OCI-LY1 (cell line): Measurements from ENCODE around the gene FRMD4A.

Source experiments
- H2AFZ ChIP-seq: fragments of 200-600 bp; sonication (generic), shearing (Covaris generic); 2 replicates; pipeline ENCODE4 v1.6.0; 2014; ENCODE audit warnings: antibody characterized with exemption, mild to moderate bottlenecking, low read length
- H3F3A ChIP-seq: fragments of 200-600 bp; sonication (generic), shearing (Covaris generic); 2 replicates; pipeline ENCODE4 v1.6.0; 2014; ENCODE audit warnings: mild to moderate bottlenecking, antibody characterized with exemption, low read length, moderate library complexity; ENCODE audit not compliant: insufficient read depth
- H3K27ac ChIP-seq: fragments of 200-600 bp; sonication (generic); 2 replicates; pipeline ENCODE4 v1.5.1; 2014; ENCODE audit warnings: low read length, mixed run types, mild to moderate bottlenecking, low read depth; ENCODE audit not compliant: poor library complexity, severe bottlenecking
- H3K27me3 ChIP-seq: fragments of 200-600 bp; sonication (generic); 2 replicates; pipeline ENCODE4 v1.6.0; 2014; ENCODE audit warnings: antibody characterized with exemption, mild to moderate bottlenecking, low read length, moderate library complexity; ENCODE audit not compliant: insufficient read depth
- H3K36me3 ChIP-seq: fragments of 200-600 bp; sonication (generic); 2 replicates; pipeline ENCODE4 v1.6.1; 2014; ENCODE audit warnings: mild to moderate bottlenecking, antibody characterized with exemption, low read length, moderate library complexity, mixed read lengths; ENCODE audit not compliant: insufficient read depth
- H3K4me1 ChIP-seq: fragments of 200-600 bp; sonication (generic); 2 replicates; pipeline ENCODE4 v1.5.1; 2014; ENCODE audit warnings: mild to moderate bottlenecking, low read length, moderate library complexity; ENCODE audit not compliant: insufficient read depth, severe bottlenecking
- H3K4me2 ChIP-seq: fragments of 200-600 bp; sonication (generic), shearing (Covaris generic); 2 replicates; pipeline ENCODE4 v1.6.1; 2014; ENCODE audit warnings: low read length
- H3K4me3 ChIP-seq: fragments of 200-600 bp; sonication (generic); 2 replicates; pipeline ENCODE4 v1.5.1; 2014; ENCODE audit warnings: low read length, low read depth, mild to moderate bottlenecking, mixed read lengths; ENCODE audit not compliant: poor library complexity, severe bottlenecking
- H3K79me2 ChIP-seq: fragments of 200-600 bp; shearing (Covaris generic); 2 replicates; pipeline ENCODE4 v1.6.1; 2016; ENCODE audit warnings: mixed run types, low read length, mixed read lengths; ENCODE audit not compliant: insufficient read depth
- H3K9ac ChIP-seq: fragments of 200-600 bp; sonication (generic), shearing (Covaris generic); 2 replicates; pipeline ENCODE4 v1.6.1; 2014; ENCODE audit warnings: mild to moderate bottlenecking, low read length, mixed read lengths
- H3K9me2 ChIP-seq: fragments of 200-600 bp; sonication (generic), shearing (Covaris generic); 2 replicates; pipeline ENCODE4 v1.6.1; 2014; ENCODE audit warnings: low read depth, mild to moderate bottlenecking, low read length, mixed read lengths
- H3K9me3 ChIP-seq: fragments of 200-600 bp; shearing (Covaris generic); 2 replicates; pipeline ENCODE4 v1.6.1; 2014; ENCODE audit warnings: low read length, mixed read lengths
- H4K20me1 ChIP-seq: fragments of 200-600 bp; sonication (generic), shearing (Covaris generic); 2 replicates; pipeline ENCODE4 v1.6.0; 2016; ENCODE audit warnings: mild to moderate bottlenecking, low read length; ENCODE audit not compliant: insufficient read depth
- CTCF ChIP-seq: fragments of 200-600 bp; sonication (generic), shearing (Covaris generic); IDR thresholded peaks from 2 replicates; pipeline ENCODE4 v1.5.1; 2017; ENCODE audit warnings: mild to moderate bottlenecking, antibody characterized with exemption, low read length, moderate library complexity, mixed read lengths
- EZH2 ChIP-seq: fragments of 200-600 bp; sonication (generic), shearing (Covaris generic); IDR thresholded peaks from 2 replicates; pipeline ENCODE4 v1.8.0; 2017; ENCODE audit warnings: borderline replicate concordance, mixed run types, mild to moderate bottlenecking, antibody characterized with exemption, low read length, moderate library complexity, mixed read lengths

FRMD4A gene

GRCh38 chr10:13969792-13970140 lies 361.0 kb downstream of the FRMD4A start:
- H3K36me3 ChIP-seq, result no peaks in the 10 kb centered on the region
- no peaks in the 10 kb centered on the region for H3K79me2 ChIP-seq
- no peaks in the 10 kb centered on the region for H3K4me1 ChIP-seq
- H4K20me1 ChIP-seq, result no peaks in the 10 kb centered on the region
- no peak overlapping the region for H3K4me2 ChIP-seq
- no peaks in the 10 kb centered on the region for H3F3A ChIP-seq
- TF ChIP-seq CTCF (no peak), EZH2 (no peak)
- no peak overlapping the region for H3K27ac ChIP-seq
- no peak overlapping the region for H3K9ac ChIP-seq
- no peak overlapping the region for H2AFZ ChIP-seq
- no peaks in the 10 kb centered on the region for H3K9me2 ChIP-seq
- H3K27me3 ChIP-seq, result no peaks in the 10 kb centered on the region
- H3K9me3 ChIP-seq, result no peaks in the 10 kb centered on the region
- H3K4me3 ChIP-seq, result no peak overlapping the region

- Histone ChIP-seq H3K79me2 (no peaks in the 10 kb centered on the region), H3K4me3 (no peak overlapping the region), H2AFZ (no peak overlapping the region), H3K27ac (no peak overlapping the region), H3K27me3 (no peaks in the 10 kb centered on the region), H3K36me3 (no peaks in the 10 kb centered on the region), H3K4me2 (no peak overlapping the region), H3K9me2 (no peaks in the 10 kb centered on the region), H3K9me3 (no peaks in the 10 kb centered on the region), H3K4me1 (no peaks in the 10 kb centered on the region), H3F3A (no peaks in the 10 kb centered on the region), H4K20me1 (no peaks in the 10 kb centered on the region), H3K9ac (no peak overlapping the region)
- no peak for TF ChIP-seq CTCF
- no peak for TF ChIP-seq EZH2
Observed at GRCh38 chr10:13969118-13969791, 361.5 kb downstream of the FRMD4A start.

- no peaks in the 10 kb centered on the region for H3K9me2 ChIP-seq
- H3K4me1 ChIP-seq, result no peaks in the 10 kb centered on the region
- H3K4me2 ChIP-seq, result no peak overlapping the region
- H3K27me3 ChIP-seq, result no peaks in the 10 kb centered on the region
- H3K4me3 ChIP-seq, result no peak overlapping the region
- H3K36me3 ChIP-seq, result no peaks in the 10 kb centered on the region
- no peaks in the 10 kb centered on the region for H3K79me2 ChIP-seq
- H3K9me3 ChIP-seq, result no peaks in the 10 kb centered on the region
- H4K20me1 ChIP-seq, result no peaks in the 10 kb centered on the region
- no peak overlapping the region for H2AFZ ChIP-seq
- H3K27ac ChIP-seq, result no peak overlapping the region
- H3K9ac ChIP-seq, result no peak overlapping the region
- TF ChIP-seq EZH2 (no peak), CTCF (no peak)
- H3F3A ChIP-seq, result no peaks in the 10 kb centered on the region
Observed at GRCh38 chr10:13961853-13962252, 368.9 kb downstream of the FRMD4A start.
